HepG2 (cell line): ENCODE data around the gene YWHAH. TPM values are rescaled to one million over a fixed set of nuclear protein-coding genes. Genes with fewer than 3 reads are reported as not detected.

Experiments
- ATAC-seq: fragments of 200-7000 bp; cut with Tn5 transposase; 3 replicates; pipeline ENCODE4 v1.9.1; 2020; ENCODE audit warnings: mild to moderate bottlenecking, moderate library complexity
- BruUV-seq: library from RNA; stranded (reverse); fragments of 400-500 nt; replicated peaks from 2 replicates; lab custom pipeline; 2021; lab: Mats Ljungman, UMichigan
- CTCF ChIA-PET: fragments of 300-600 bp; formaldehyde crosslinking; extraction: SDS; loops from one replicate; lab custom pipeline; 2021; ENCODE audit warnings: low total read pairs, inconsistent platforms, low intra/inter-chr PET ratio; lab: Yijun Ruan, JAX
- POLR2A ChIA-PET: fragments of 350-600 bp; sonication (Branson Sonifier 250); formaldehyde crosslinking; loops from one replicate; lab custom pipeline; 2020; ENCODE audit warnings: antibody characterized with exemption, inconsistent platforms; lab: Yijun Ruan, JAX
- DNase-seq: peaks from one replicate; pipeline ENCODE4 v3.0.0-alpha.2; 2015; ENCODE audit warnings: low spot score
- FAIRE-seq: peaks from 3 replicates; lab custom pipeline; 2011; peaks lifted over from hg19 to GRCh38; lab: Jason Lieb, UNC
- H2AFZ ChIP-seq: one replicate; pipeline ENCODE4 v1.6.1; 2011; ENCODE audit warnings: low read length, inconsistent platforms
- H3K27ac ChIP-seq: fragments of 300-600 bp; 3 replicates; pipeline ENCODE4 v1.8.0; 2011; ENCODE audit warnings: mixed run types, mild to moderate bottlenecking, mixed read lengths, low read length, inconsistent platforms; ENCODE audit not compliant: insufficient read depth; ENCODE audit errors: extremely low read length
- H3K27me3 ChIP-seq, 2 experiments: fragments of 200-600 bp in 1 of 2; 2 replicates in 1 of 2; 3 replicates in 1 of 2; pipeline versions ENCODE4 v1.6.0 to v1.8.0; 2011; ENCODE audit warnings: low read length in 2 of 2, mild to moderate bottlenecking in 2 of 2, moderate library complexity in 2 of 2, inconsistent platforms in 1 of 2; ENCODE audit not compliant: insufficient read depth in 2 of 2, control insufficient read depth in 1 of 2
- H3K36me3 ChIP-seq, 2 experiments: fragments of 200-600 bp in 1 of 2; replicated peaks in 1 of 2; 2 replicates in 1 of 2; 3 replicates in 1 of 2; pipeline versions ENCODE4 v1.5.1 to v1.8.0; 2011; ENCODE audit warnings: low read length in 2 of 2, inconsistent platforms in 1 of 2; ENCODE audit not compliant: insufficient read depth in 2 of 2, control insufficient read depth in 1 of 2
- H3K4me1 ChIP-seq: 2 replicates; pipeline ENCODE4 v1.5.1; 2012; ENCODE audit warnings: low read length, inconsistent platforms; ENCODE audit not compliant: insufficient read depth
- H3K4me2 ChIP-seq: 2 replicates; pipeline ENCODE4 v1.6.0; 2011; ENCODE audit warnings: low read depth, low read length, inconsistent platforms
- H3K4me3 ChIP-seq, 3 experiments: fragments of 200-600 bp in 1 of 3; sonication (generic), shearing (Covaris generic) in 1 of 3; replicated peaks in 1 of 3; 2 replicates each; pipeline ENCODE4 v1.5.1; 2011 to 2016; ENCODE audit warnings: low read length in 3 of 3, inconsistent platforms in 2 of 3, low read depth in 2 of 3, mild to moderate bottlenecking in 2 of 3, control low read depth in 1 of 3, mixed read lengths in 1 of 3; ENCODE audit not compliant: insufficient read depth in 1 of 3
- H3K79me2 ChIP-seq: one replicate; pipeline ENCODE4 v1.6.1; 2011; ENCODE audit warnings: low read length, inconsistent platforms; ENCODE audit not compliant: insufficient read depth
- H3K9ac ChIP-seq: 2 replicates; pipeline ENCODE4 v1.6.0; 2011; ENCODE audit warnings: mild to moderate bottlenecking, low read depth, low read length, inconsistent platforms; ENCODE audit not compliant: insufficient read depth
- H3K9me3 ChIP-seq: 2 replicates; pipeline ENCODE4 v1.5.1; 2012; ENCODE audit warnings: mild to moderate bottlenecking, low read length
- H4K20me1 ChIP-seq: 2 replicates; pipeline ENCODE4 v1.6.0; 2011; ENCODE audit warnings: inconsistent platforms, mild to moderate bottlenecking, low read length, moderate library complexity; ENCODE audit not compliant: insufficient read depth
- HCFC1 ChIP-seq: fragments of 150-350 bp; IDR thresholded peaks from 2 replicates; pipeline ENCODE4 v1.6.1; 2014; ENCODE audit warnings: low read depth, low read length
- ISX ChIP-seq: sonication (generic); formaldehyde crosslinking; conservative IDR thresholded peaks from 2 replicates; pipeline ENCODE4 v1.5.0; 2020; ENCODE audit warnings: missing genetic modification reagents
- POLR2A ChIP-seq, 2 experiments: IDR thresholded peaks; 2 replicates each; pipeline ENCODE4 v1.6.1; 2011; ENCODE audit warnings: low read depth in 2 of 2, low read length in 2 of 2, mild to moderate bottlenecking in 1 of 2, moderate library complexity in 1 of 2; ENCODE audit not compliant: insufficient read depth in 1 of 2
- WGBS: methylation state at CpG from one replicate; pipeline ENCODE4 v1.1.6; 2017; ENCODE audit warnings: low lambda C conversion rate; 5-methylcytosine and 5-hydroxymethylcytosine counted together
- in situ Hi-C: cut with HindIII; loops from 2 replicates; pipeline ENCODE4 v1.10.0; 2017; ENCODE audit warnings: low pct_unique_long_range_greater_than_20kb; ENCODE audit not compliant: extremely low pct_ligation_motif_present
- intact Hi-C: fragments of 100-400 bp; cut with micrococcal nuclease; formaldehyde crosslinking; loops from one replicate; pipeline ENCODE4 v1.10.0; 2022; ENCODE audit not compliant: unreplicated experiment
- polyA plus RNA-seq, 8 experiments: library from polyadenylated mRNA; depleted of rRNA in 3 of 8; stranded (reverse) in 7 of 8; unstranded in 1 of 8; fragments of >200 nt; fragmentation: Illumina TruSeq in 4 of 8; extraction: Trizol in 4 of 8; gene quantifications; 2 replicates each; pipeline versions ENCODE4 v1.2.1 to v1.2.3, GENCODE V29; 2011 to 2016; ENCODE audit warnings: low read depth in 4 of 8, missing spikeins in 1 of 8, mixed read lengths in 1 of 8; ENCODE audit not compliant: insufficient read depth in 1 of 8
- total RNA-seq, 5 experiments: library from RNA; depleted of rRNA; stranded (reverse); fragments of >200 nt; fragmentation: Illumina TruSeq; extraction: Trizol; gene quantifications; 2 replicates each; pipeline ENCODE4 v1.2.3, GENCODE V29; 2016; ENCODE audit warnings: low read depth in 1 of 5
- TF ChIP-seq, protein P1 (sequence below): sonication (generic); formaldehyde crosslinking; IDR thresholded peaks from 2 replicates; pipeline ENCODE4 v1.4.0; 2020; ENCODE audit warnings: low read depth, missing genetic modification reagents
- TF ChIP-seq, protein P2 (sequence below): sonication (generic); formaldehyde crosslinking; IDR thresholded peaks from 2 replicates; pipeline ENCODE4 v1.8.0; 2022; ENCODE audit warnings: mild to moderate bottlenecking, missing genetic modification reagents; ENCODE audit not compliant: insufficient replicate concordance
- TF ChIP-seq, protein P3 (sequence below): sonication (generic); formaldehyde crosslinking; IDR thresholded peaks from 2 replicates; pipeline ENCODE4 v1.8.1; 2023; ENCODE audit warnings: missing genetic modification reagents, inconsistent platforms, borderline replicate concordance

Gene YWHAH
- total and polyA plus RNA-seq, 2 of the 13 experiments (the other 11 are each of a cell fraction or from before 2014, with no cell fraction given): 35.6 to 92.7 TPM

DNA sequence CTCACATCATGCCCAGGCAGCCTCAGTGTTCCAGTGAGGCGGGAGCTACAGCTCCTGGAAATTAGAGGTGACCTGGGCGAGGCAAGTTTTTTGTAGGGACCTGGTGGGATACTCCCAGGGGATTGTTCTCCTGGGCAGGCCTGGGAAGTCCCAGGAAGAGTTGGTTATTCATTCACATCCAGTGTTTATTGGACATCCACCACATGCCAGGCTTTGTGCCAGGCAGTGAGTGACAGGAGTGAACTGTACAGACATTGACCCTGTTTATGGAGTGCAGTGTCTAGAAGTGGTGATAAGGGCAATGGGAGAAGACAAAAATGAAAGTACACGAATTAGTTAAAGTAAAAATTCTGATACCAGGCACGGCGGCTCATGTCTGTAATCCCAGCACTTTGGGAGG lies 29.4 kb downstream of the YWHAH start:
- TF ChIP-seq ISX (CRISPR knock-in tag) (no peak), POLR2A (IDR thresholded peaks at IDR 0.05; ENCODE audit: insufficient read depth in 1 of 2, low read depth in 2 of 2, low read length in 2 of 2) (no peak), HCFC1 (no peak)
- TF ChIP-seq, protein P1, sequence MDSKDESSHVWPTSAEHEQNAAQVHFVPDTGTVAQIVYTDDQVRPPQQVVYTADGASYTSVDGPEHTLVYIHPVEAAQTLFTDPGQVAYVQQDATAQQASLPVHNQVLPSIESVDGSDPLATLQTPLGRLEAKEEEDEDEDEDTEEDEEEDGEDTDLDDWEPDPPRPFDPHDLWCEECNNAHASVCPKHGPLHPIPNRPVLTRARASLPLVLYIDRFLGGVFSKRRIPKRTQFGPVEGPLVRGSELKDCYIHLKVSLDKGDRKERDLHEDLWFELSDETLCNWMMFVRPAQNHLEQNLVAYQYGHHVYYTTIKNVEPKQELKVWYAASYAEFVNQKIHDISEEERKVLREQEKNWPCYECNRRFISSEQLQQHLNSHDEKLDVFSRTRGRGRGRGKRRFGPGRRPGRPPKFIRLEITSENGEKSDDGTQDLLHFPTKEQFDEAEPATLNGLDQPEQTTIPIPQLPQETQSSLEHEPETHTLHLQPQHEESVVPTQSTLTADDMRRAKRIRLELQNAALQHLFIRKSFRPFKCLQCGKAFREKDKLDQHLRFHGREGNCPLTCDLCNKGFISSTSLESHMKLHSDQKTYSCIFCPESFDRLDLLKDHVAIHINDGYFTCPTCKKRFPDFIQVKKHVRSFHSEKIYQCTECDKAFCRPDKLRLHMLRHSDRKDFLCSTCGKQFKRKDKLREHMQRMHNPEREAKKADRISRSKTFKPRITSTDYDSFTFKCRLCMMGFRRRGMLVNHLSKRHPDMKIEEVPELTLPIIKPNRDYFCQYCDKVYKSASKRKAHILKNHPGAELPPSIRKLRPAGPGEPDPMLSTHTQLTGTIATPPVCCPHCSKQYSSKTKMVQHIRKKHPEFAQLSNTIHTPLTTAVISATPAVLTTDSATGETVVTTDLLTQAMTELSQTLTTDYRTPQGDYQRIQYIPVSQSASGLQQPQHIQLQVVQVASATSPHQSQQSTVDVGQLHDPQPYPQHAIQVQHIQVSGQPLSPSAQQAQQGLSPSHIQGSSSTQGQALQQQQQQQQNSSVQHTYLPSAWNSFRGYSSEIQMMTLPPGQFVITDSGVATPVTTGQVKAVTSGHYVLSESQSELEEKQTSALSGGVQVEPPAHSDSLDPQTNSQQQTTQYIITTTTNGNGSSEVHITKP (CRISPR knock-in tag): no peak
- TF ChIP-seq, protein P2, sequence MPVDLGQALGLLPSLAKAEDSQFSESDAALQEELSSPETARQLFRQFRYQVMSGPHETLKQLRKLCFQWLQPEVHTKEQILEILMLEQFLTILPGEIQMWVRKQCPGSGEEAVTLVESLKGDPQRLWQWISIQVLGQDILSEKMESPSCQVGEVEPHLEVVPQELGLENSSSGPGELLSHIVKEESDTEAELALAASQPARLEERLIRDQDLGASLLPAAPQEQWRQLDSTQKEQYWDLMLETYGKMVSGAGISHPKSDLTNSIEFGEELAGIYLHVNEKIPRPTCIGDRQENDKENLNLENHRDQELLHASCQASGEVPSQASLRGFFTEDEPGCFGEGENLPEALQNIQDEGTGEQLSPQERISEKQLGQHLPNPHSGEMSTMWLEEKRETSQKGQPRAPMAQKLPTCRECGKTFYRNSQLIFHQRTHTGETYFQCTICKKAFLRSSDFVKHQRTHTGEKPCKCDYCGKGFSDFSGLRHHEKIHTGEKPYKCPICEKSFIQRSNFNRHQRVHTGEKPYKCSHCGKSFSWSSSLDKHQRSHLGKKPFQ: no peak
- TF ChIP-seq, protein P3, sequence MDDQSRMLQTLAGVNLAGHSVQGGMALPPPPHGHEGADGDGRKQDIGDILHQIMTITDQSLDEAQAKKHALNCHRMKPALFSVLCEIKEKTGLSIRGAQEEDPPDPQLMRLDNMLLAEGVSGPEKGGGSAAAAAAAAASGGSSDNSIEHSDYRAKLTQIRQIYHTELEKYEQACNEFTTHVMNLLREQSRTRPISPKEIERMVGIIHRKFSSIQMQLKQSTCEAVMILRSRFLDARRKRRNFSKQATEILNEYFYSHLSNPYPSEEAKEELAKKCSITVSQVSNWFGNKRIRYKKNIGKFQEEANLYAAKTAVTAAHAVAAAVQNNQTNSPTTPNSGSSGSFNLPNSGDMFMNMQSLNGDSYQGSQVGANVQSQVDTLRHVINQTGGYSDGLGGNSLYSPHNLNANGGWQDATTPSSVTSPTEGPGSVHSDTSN (CRISPR knock-in tag): no peak
- in situ Hi-C loops: loop anchor here (5.0 to 25.0 kb wide), 3 partner anchors 291 to 411 kb away; no protein-coding TSS in a partner anchor
- no peak for DNase-seq
- Histone ChIP-seq H3K4me2 (no peak overlapping the region), H4K20me1 (no peaks in the 10 kb centered on the region), H3K36me3 (no peaks in the 10 kb centered on the region), H3K27me3 (peaks cover 0 to 7% of the 10 kb centered on the region in 2 experiments; a peak in 3 of 5 replicates), H3K4me3 (no peak overlapping the region), H3K9me3 (no peaks in the 10 kb centered on the region), H3K79me2 (no peaks in the 10 kb centered on the region), H3K4me1 (peaks cover 27% of the 10 kb centered on the region), H3K9ac (no peak overlapping the region), H2AFZ (no peak overlapping the region), H3K27ac (no peak overlapping the region)
- ChIA-PET POLR2A (interaction anchor here (2.0 kb wide), 1 partner anchor 312 kb away, joined by 7 read pairs; the partner anchor contains the start of gene PISD), CTCF (no interaction called here)
- ATAC-seq: no peak
- BruUV-seq: no TSS peak
- 6% methylated on average over 5 of the region's 5 CpGs for WGBS
- intact Hi-C loops: loop anchor here (5.0 kb wide), 1 partner anchor 306 kb away; no protein-coding TSS in a partner anchor
- FAIRE-seq: no peak
